DMS53 (cell line): Measurements from ENCODE around the gene PDCL2.
A peak's percentile ranks its signal among the peaks of the same experiment; 100 is the strongest.
"Not testable (repeated sequence)": the region's sequence is repeated elsewhere in the genome, so short reads cannot be mapped to it uniquely, and the experiment has no call there.

ENCODE experiments used
- DNase-seq: peaks from one replicate; lab custom pipeline; 2025; lab: John Stamatoyannopoulos, UW

Gene PDCL2

GRCh38 chr4:55588160-55588559 lies 3.9 kb downstream of the PDCL2 start:
- no peak for DNase-seq

GRCh38 chr4:55582773-55583172 lies 9.3 kb downstream of the PDCL2 start:
- DNase-seq: not testable (repeated sequence)

GRCh38 chr4:55578341-55579010 lies 13.6 kb downstream of the PDCL2 start:
- DNase-seq: no peak

GRCh38 chr4:55575513-55575912 lies 16.5 kb downstream of the PDCL2 start:
- no peak for DNase-seq

GRCh38 chr4:55574252-55574651 lies 17.8 kb downstream of the PDCL2 start:
- DNase-seq: no peak

- DNase-seq: no peak
Observed at GRCh38 chr4:55571806-55572205, 20.2 kb downstream of the PDCL2 start.

- peak; percentile 34 for DNase-seq
Observed at GRCh38 chr4:55568905-55569504, 23.0 kb downstream of the PDCL2 start.

GRCh38 chr4:55561889-55562288 lies 30.2 kb downstream of the PDCL2 start:
- DNase-seq: no peak

GRCh38 chr4:55560096-55560495 lies 31.9 kb downstream of the PDCL2 start:
- no peak for DNase-seq

- DNase-seq: peak; percentile 22
Observed at GRCh38 chr4:55554453-55555030, 37.5 kb downstream of the PDCL2 start.

GRCh38 chr4:55553441-55554201 lies 38.4 kb downstream of the PDCL2 start:
- no peak for DNase-seq

GRCh38 chr4:55551964-55552363 lies 40.1 kb downstream of the PDCL2 start:
- DNase-seq: not testable (repeated sequence)

GRCh38 chr4:55549888-55550287 lies 42.2 kb downstream of the PDCL2 start:
- no peak for DNase-seq

- no peak for DNase-seq
Observed at GRCh38 chr4:55547918-55548317, 44.1 kb downstream of the PDCL2 start.

GRCh38 chr4:55547466-55547770 lies 44.6 kb downstream of the PDCL2 start:
- DNase-seq: no peak

- peak; percentile 91 for DNase-seq
Observed at GRCh38 chr4:55546756-55547465, 45.1 kb downstream of the PDCL2 start, which contains the start of gene CLOCK. CLOCK (minus strand) TSS chr4:55546909; CDS start chr4:55482785, 64,124 bp downstream.

- peak; percentile 75 for DNase-seq
Observed at GRCh38 chr4:55546506-55546755, 45.6 kb downstream of the PDCL2 start.

GRCh38 chr4:55545641-55546505 lies 46.2 kb downstream of the PDCL2 start:
- peak; percentile 82 for DNase-seq

- no peak for DNase-seq
Observed at GRCh38 chr4:55545151-55545550, 46.9 kb downstream of the PDCL2 start.

GRCh38 chr4:55543858-55544257 lies 48.2 kb downstream of the PDCL2 start:
- no peak for DNase-seq

- DNase-seq: no peak
Observed at GRCh38 chr4:55540271-55540670, 51.8 kb downstream of the PDCL2 start.

GRCh38 chr4:55539658-55540057 lies 52.4 kb downstream of the PDCL2 start:
- no peak for DNase-seq
